GM12878 (cell line): ENCODE measurements around the gene CPB2. TPM values are rescaled to one million over a fixed set of nuclear protein-coding genes. Genes with fewer than 3 reads are reported as not detected.

ENCODE experiments used
- ATAC-seq: fragments of 200-7000 bp; cut with Tn5 transposase; 3 replicates; pipeline ENCODE4 v1.9.1; 2020; ENCODE audit warnings: mild to moderate bottlenecking, moderate library complexity
- BruUV-seq: library from RNA; stranded (reverse); fragments of 400-500 nt; replicated peaks from 2 replicates; lab custom pipeline; 2021; lab: Mats Ljungman, UMichigan
- CTCF ChIA-PET: fragments of 300-600 bp; sonication (Branson Sonifier 250); formaldehyde crosslinking; extraction: SDS; loops from one replicate; lab custom pipeline; 2021; ENCODE audit warnings: inconsistent platforms; lab: Yijun Ruan, JAX
- POLR2A ChIA-PET: fragments of 350-600 bp; formaldehyde crosslinking; extraction: SDS; loops from one replicate; lab custom pipeline; 2021; ENCODE audit warnings: inconsistent platforms; lab: Charles Lee
- RAD21 ChIA-PET: fragments of 300-600 bp; sonication (Branson Sonifier 250); formaldehyde crosslinking; loops from one replicate; lab custom pipeline; 2023; ENCODE audit warnings: antibody characterized with exemption; ENCODE audit not compliant: unreplicated experiment; lab: Charles Lee
- SMC1A ChIA-PET: fragments of 300-600 bp; sonication (Branson Sonifier 250); formaldehyde crosslinking; loops from one replicate; lab custom pipeline; 2023; ENCODE audit not compliant: unreplicated experiment, uncharacterized antibody; lab: Charles Lee
- DNase-seq: peaks from one replicate; pipeline ENCODE4 v3.0.0-alpha.2; 2011; ENCODE audit warnings: low read depth, low spot score
- FAIRE-seq: peaks from 3 replicates; lab custom pipeline; 2011; peaks lifted over from hg19 to GRCh38; lab: Jason Lieb, UNC
- H2AFZ ChIP-seq: 2 replicates; pipeline ENCODE4 v1.6.0; 2011; ENCODE audit warnings: low read depth, low read length, control low read depth; ENCODE audit not compliant: control insufficient read depth
- H3K27ac ChIP-seq: 2 replicates; pipeline ENCODE4 v1.5.1; 2011; ENCODE audit warnings: control low read depth; ENCODE audit not compliant: control insufficient read depth, insufficient read depth
- H3K27me3 ChIP-seq, 2 experiments: replicated peaks in 1 of 2; 2 replicates each; pipeline versions ENCODE4 v1.6.0 to v1.6.1; 2011; ENCODE audit warnings: low read length in 1 of 2; ENCODE audit not compliant: control insufficient read depth in 2 of 2, insufficient read depth in 2 of 2
- H3K36me3 ChIP-seq, 2 experiments: 2 replicates each; pipeline ENCODE4 v1.5.1; 2011; ENCODE audit warnings: low read length in 1 of 2; ENCODE audit not compliant: control insufficient read depth in 2 of 2, insufficient read depth in 2 of 2
- H3K4me1 ChIP-seq: 2 replicates; pipeline ENCODE4 v1.6.1; 2011; ENCODE audit warnings: mild to moderate bottlenecking, low read length, moderate library complexity, mixed read lengths; ENCODE audit not compliant: control insufficient read depth, insufficient read depth
- H3K4me2 ChIP-seq: 2 replicates; pipeline ENCODE4 v1.6.0; 2011; ENCODE audit warnings: control low read depth; ENCODE audit not compliant: control insufficient read depth, insufficient read depth
- H3K4me3 ChIP-seq: fragments of 200-600 bp; sonication (generic); 2 replicates; pipeline ENCODE4 v1.5.1; 2016
- H3K79me2 ChIP-seq: 2 replicates; pipeline ENCODE4 v1.6.0; 2011; ENCODE audit warnings: low read length; ENCODE audit not compliant: control insufficient read depth, insufficient read depth
- H3K9ac ChIP-seq: 2 replicates; pipeline ENCODE4 v1.8.0; 2011; ENCODE audit warnings: low read length, control low read depth, mixed read lengths; ENCODE audit not compliant: control insufficient read depth, insufficient read depth
- H3K9me3 ChIP-seq: replicated peaks from 3 replicates; pipeline ENCODE4 v1.5.1; 2011; ENCODE audit warnings: mild to moderate bottlenecking, low read length; ENCODE audit not compliant: control insufficient read depth, insufficient read depth
- H4K20me1 ChIP-seq: 2 replicates; pipeline ENCODE4 v1.6.0; 2011; ENCODE audit not compliant: control insufficient read depth, insufficient read depth
- ASH2L ChIP-seq: fragments of 300-600, 200-600 bp; sonication (generic); IDR thresholded peaks from 2 replicates; pipeline ENCODE4 v1.6.1; 2017; ENCODE audit warnings: low read depth, mild to moderate bottlenecking, borderline replicate concordance
- CHD1 ChIP-seq: IDR thresholded peaks from 2 replicates; pipeline ENCODE4 v1.6.1; 2012; ENCODE audit warnings: low read depth, low read length, improper control_type of control experiment
- EED ChIP-seq: sonication (generic); IDR thresholded peaks from 2 replicates; pipeline ENCODE4 v1.6.1; 2016; ENCODE audit warnings: antibody characterized with exemption, low read depth
- EZH2 ChIP-seq: IDR thresholded peaks from 2 replicates; pipeline ENCODE4 v1.6.1; 2012; ENCODE audit warnings: low read depth, mild to moderate bottlenecking, control low read depth, inconsistent platforms, low read length, borderline replicate concordance; ENCODE audit not compliant: control insufficient read depth
- GATAD2B ChIP-seq: fragments of 450-650 bp; conservative IDR thresholded peaks from 2 replicates; pipeline ENCODE4 v1.6.1; 2017; ENCODE audit warnings: low read depth, mild to moderate bottlenecking, moderate library complexity
- HCFC1 ChIP-seq: fragments of 150-350 bp; IDR thresholded peaks from 2 replicates; pipeline ENCODE4 v1.6.1; 2014; ENCODE audit warnings: low read length
- HDAC2 ChIP-seq: fragments of 200-600 bp; sonication (generic); IDR thresholded peaks from 2 replicates; pipeline ENCODE4 v1.6.1; 2017
- HDAC6 ChIP-seq: fragments of 200-600 bp; sonication (generic); IDR thresholded peaks from one replicate; pipeline ENCODE4 v1.8.0; 2017; ENCODE audit warnings: antibody characterized with exemption; ENCODE audit not compliant: unreplicated experiment
- JUNB ChIP-seq: IDR thresholded peaks from 2 replicates; pipeline ENCODE4 v1.6.1; 2016; ENCODE audit warnings: antibody characterized with exemption, mild to moderate bottlenecking
- LARP7 ChIP-seq: fragments of 450-650 bp; IDR thresholded peaks from 2 replicates; pipeline ENCODE4 v1.6.1; 2017; ENCODE audit warnings: mild to moderate bottlenecking
- MAX ChIP-seq: IDR thresholded peaks from 2 replicates; pipeline ENCODE4 v1.6.1; 2012; ENCODE audit warnings: low read depth, low read length, improper control_type of control experiment
- NFYB ChIP-seq: IDR thresholded peaks from 2 replicates; pipeline ENCODE4 v1.6.1; 2011; ENCODE audit warnings: low read depth, mild to moderate bottlenecking, low read length, improper control_type of control experiment, moderate library complexity; ENCODE audit not compliant: insufficient read depth
- POLR2AphosphoS2 ChIP-seq: IDR thresholded peaks from 2 replicates; pipeline ENCODE4 v1.6.1; 2011; ENCODE audit warnings: low read depth, mild to moderate bottlenecking, low read length, improper control_type of control experiment, moderate library complexity
- STAT1 ChIP-seq: fragments of 450-650 bp; conservative IDR thresholded peaks from 2 replicates; pipeline ENCODE4 v1.6.1; 2014; ENCODE audit warnings: antibody characterized with exemption, mild to moderate bottlenecking
- USF2 ChIP-seq: IDR thresholded peaks from 2 replicates; pipeline ENCODE4 v1.6.1; 2011; ENCODE audit warnings: low read depth, low read length, improper control_type of control experiment, borderline replicate concordance
- YBX1 ChIP-seq: fragments of 450-650 bp; IDR thresholded peaks from 2 replicates; pipeline ENCODE4 v1.6.1; 2016; ENCODE audit warnings: antibody characterized with exemption
- ZNF217 ChIP-seq: fragments of 450-650 bp; IDR thresholded peaks from 2 replicates; pipeline ENCODE4 v1.6.1; 2017; ENCODE audit warnings: antibody characterized with exemption, mild to moderate bottlenecking
- ZNF24 ChIP-seq: fragments of 450-650 bp; IDR thresholded peaks from 2 replicates; pipeline ENCODE4 v1.6.1; 2017; ENCODE audit warnings: antibody characterized with exemption, mild to moderate bottlenecking
- WGBS: methylation state at CpG from one replicate; pipeline ENCODE4 v1.1.6; 2016; ENCODE audit warnings: low lambda C conversion rate; ENCODE audit not compliant: insufficient replicate concordance, insufficient coverage; ENCODE audit errors: missing lambda C conversion rate; 5-methylcytosine and 5-hydroxymethylcytosine counted together
- in situ Hi-C: fragments of 300-500 bp; cut with MboI; formaldehyde crosslinking; loops from 9 replicates; pipeline ENCODE4 v1.14.3; 2018; ENCODE audit warnings: mixed read lengths
- intact Hi-C: fragments of 100-400 bp; cut with micrococcal nuclease; formaldehyde crosslinking; loops from one replicate; pipeline ENCODE4 v1.14.2; 2022; ENCODE audit not compliant: unreplicated experiment
- polyA plus RNA-seq, 11 experiments: library from polyadenylated mRNA; depleted of rRNA in 4 of 11; unstranded in 6 of 11; stranded (reverse) in 5 of 11; fragments of >200 nt; fragmentation: Nextera tagmentation in 4 of 11; fragmentation: Illumina TruSeq in 1 of 11; extraction: Ambion mirVana in 4 of 11; extraction: Trizol in 1 of 11; gene quantifications; 1 replicate in 1 of 11; 2 replicates in 10 of 11; pipeline versions ENCODE4 v1.2.1 to v1.2.3, GENCODE V29; 2011 to 2016; ENCODE audit warnings: inconsistent platforms in 2 of 11, missing spikeins in 2 of 11, low read depth in 1 of 11
- total RNA-seq, 4 experiments: library from RNA; depleted of rRNA in 3 of 4; stranded (reverse); fragments of >200 nt in 3 of 4; fragmentation: Illumina TruSeq in 1 of 4; extraction: Trizol in 1 of 4; gene quantifications; 2 replicates each; pipeline versions ENCODE4 v1.2.1 to v1.2.3, GENCODE V29; 2013 to 2021

Gene CPB2
- total and polyA plus RNA-seq, 10 of the 15 experiments (the other 5 are each of a cell fraction or from before 2014, with no cell fraction given): 0.05 to 0.87 (median 0.13) TPM; not detected in 3

GRCh38 chr13:46025157-46025556 is 79.7 kb downstream of the CPB2 start:
- Histone ChIP-seq H3K27ac (no peak overlapping the region), H3K4me1 (no peaks in the 10 kb centered on the region), H3K27me3 (no peaks in the 10 kb centered on the region), H3K4me2 (no peak overlapping the region), H3K36me3 (peaks cover 0 to 7% of the 10 kb centered on the region in 2 experiments; a peak in 2 of 4 replicates), H3K9me3 (peaks cover 2% of the 10 kb centered on the region), H3K9ac (no peak overlapping the region), H4K20me1 (no peaks in the 10 kb centered on the region), H2AFZ (no peak overlapping the region), H3K79me2 (peaks cover 4% of the 10 kb centered on the region), H3K4me3 (no peak overlapping the region)
- DNase-seq: no peak
- intact Hi-C loops: no loop called here
- TF ChIP-seq HDAC2 (no peak), HCFC1 (no peak), HDAC6 (no peak), GATAD2B (no peak), LARP7 (no peak), ZNF217 (no peak), EED (no peak), ZNF24 (no peak), MAX (no peak), STAT1 (no peak), CHD1 (no peak), JUNB (no peak), YBX1 (no peak), USF2 (no peak), POLR2AphosphoS2 (no peak), ASH2L (no peak), EZH2 (no peak), NFYB (no peak)
- SMC1A ChIA-PET: interaction anchor here (1.2 to 1.5 kb wide), 2 partner anchors 10 to 12 kb away, joined by 3 to 5 read pairs; no protein-coding TSS in a partner anchor
- POLR2A ChIA-PET: interaction anchor here (0.6 kb wide), 1 partner anchor 8 kb away, joined by 4 read pairs; no protein-coding TSS in a partner anchor
- RAD21 ChIA-PET: no interaction called here
- no peak for ATAC-seq
- no TSS peak for BruUV-seq
- 99% methylated on average over 4 of the region's 4 CpGs for WGBS
- in situ Hi-C loops: no loop called here
- CTCF ChIA-PET: interaction anchor here (1.5 kb wide), 1 partner anchor 10 kb away, joined by 6 read pairs; no protein-coding TSS in a partner anchor
- FAIRE-seq: no peak
